Fibroblast of peridontal ligament (primary cell): ENCODE measurements around the gene TM9SF1.

Experiments used
- DNase-seq: peaks from one replicate; pipeline ENCODE4 v3.0.0-alpha.2; 2010; ENCODE audit errors: extremely low read depth

Gene TM9SF1

DNA sequence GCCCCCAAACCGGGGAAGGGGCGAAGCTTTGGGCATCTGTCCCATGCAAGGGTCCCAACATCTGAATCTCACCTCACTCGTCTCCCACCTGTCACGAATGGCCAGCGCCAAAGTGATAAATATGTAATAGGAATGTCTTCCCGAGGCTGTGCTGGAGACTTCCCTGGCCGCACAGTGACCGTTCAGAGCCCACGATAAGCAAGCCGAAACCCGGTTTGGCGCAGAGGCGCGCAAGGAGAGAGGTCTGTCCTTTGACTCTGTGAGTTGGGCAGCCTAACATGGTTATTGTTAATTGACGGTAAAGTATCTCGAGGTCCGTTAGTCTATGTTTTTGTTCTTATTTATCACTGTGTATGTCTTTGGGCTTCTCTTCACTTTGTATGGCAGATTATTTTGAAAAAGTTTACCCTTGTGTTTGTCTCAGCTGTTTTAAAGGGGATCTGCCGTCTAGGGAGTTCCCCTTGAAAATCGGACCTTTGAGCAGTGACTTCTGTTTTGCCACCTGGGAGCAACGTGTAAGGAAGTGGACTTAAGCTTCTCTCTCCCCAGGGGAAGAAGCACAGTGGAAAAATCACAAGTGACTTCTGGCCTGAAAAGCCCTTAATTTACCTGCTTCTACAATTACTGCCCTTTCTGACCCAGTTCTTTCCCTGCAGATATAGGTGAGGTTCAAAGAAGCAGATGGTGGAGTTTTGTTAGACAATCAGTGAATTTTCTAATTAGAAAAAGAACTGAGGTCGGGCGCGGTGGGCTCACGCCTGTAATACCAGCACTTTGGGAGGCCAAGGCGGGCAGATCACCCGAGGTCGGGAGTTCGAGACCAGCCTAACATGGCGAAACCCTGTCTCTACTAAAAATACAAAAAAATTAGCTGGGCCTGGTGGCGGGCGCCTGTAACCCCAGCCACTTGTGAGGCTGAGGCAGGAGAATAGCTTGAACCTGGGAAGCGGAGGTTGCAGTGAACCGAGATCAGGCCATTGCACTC, 1.1 kb upstream of the TM9SF1 start:
- DNase-seq = peak; percentile 33

- DNase-seq = no peak
Observed at GRCh38 chr14:24194873-24195185, 412 bp downstream of the TM9SF1 start.

DNA sequence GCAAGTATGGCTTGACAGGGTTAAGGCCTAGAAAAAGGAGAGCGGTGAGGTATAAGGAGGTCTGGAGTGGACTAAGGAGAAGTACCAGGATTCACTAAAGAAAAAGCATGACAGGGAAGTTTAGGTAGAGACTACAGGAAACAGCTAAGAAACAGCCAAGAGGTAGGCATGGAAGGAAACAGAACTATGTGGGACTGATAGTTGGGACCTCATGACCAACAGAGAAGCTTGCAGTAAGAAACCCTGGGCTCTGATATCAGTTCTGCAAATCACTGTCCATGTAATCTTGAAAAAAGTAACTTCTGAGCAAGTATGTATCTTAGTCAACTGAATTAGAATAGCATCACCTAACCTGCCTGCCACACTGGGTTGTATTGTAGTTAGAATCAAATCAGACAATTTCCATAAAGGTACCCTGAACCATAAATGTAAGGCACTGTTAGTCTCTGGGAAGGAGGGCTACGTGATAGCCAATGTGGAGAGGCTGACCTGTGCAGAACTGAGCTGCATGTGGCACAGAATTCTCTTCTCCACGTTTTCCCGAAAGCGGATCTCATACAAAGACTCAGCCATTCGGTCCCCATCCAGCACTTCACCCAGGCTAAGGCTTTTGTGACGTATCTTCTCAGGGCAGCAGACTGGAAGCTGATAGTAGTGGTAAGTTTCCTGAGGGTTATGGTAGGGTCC, 912 bp downstream of the TM9SF1 start:
- no peak for DNase-seq

GRCh38 chr14:24192933-24193332, 2.3 kb downstream of the TM9SF1 start:
- DNase-seq = no peak

DNA sequence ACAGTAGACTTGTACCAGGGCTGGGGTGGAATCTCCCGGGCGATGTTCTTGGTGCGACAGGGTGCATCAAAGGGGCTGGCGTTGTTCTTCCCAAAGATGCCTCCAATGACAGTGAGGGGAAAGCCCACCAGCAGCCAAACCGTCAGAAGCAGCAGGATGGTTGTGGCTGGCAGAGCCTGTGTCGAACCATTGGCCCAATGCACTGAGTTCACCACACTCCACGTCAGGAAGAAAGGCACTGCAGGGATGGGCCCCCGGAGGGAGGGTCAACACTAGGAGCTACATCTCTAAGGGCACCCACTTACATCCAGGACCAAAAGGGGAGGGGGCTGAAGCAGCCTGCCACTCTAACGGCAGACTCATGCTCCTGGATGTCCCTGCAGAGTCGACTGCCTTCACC, 4.8 kb downstream of the TM9SF1 start:
- DNase-seq = no peak

GRCh38 chr14:24189460-24189859, 5.8 kb downstream of the TM9SF1 start:
- DNase-seq = no peak

GRCh38 chr14:24189059-24189375, 6.2 kb downstream of the TM9SF1 start:
- no peak for DNase-seq

GRCh38 chr14:24188251-24189058, 6.8 kb downstream of the TM9SF1 start, which contains the start of gene IPO4:
Gene IPO4 (minus strand): TSS chr14:24188816. CDS start chr14:24188787, 29 bp downstream.
- DNase-seq = peak; percentile 97

- DNase-seq = no peak
Observed at GRCh38 chr14:24187539-24187915, 7.7 kb downstream of the TM9SF1 start.

DNA sequence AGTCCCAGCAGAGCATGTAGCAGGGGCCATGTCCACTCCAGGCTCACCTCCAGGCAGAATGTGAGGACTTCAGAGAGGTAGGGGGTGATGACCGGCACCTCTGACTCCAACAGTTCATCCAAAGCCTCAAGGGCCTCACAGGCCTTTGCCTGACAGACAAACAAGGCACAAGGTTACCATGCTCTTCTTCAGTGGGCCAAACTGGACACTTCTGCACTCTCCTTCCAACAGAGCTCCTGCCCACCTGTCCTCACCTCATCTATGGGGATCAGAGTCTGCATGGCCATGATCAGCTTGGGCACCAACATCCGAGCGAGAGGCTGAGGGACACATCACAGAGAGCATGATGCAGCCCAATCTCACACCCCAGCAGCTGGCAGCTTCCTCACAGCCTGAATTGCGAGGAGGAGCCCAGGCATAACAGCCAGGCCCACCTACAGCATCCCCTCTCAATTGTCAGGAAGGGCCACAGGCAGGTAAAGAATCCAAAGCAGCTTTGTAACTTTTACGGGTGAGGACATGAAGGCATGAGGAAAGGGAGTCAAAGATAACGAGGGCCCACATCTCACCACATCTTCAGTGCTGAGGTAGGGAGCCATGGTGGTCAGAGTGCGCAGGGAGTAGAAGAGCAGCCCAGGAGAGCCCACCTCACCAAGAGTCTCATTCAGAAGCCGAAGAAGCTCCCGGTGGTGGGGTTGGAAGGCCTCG, 8.3 kb downstream of the TM9SF1 start:
- no peak for DNase-seq

DNA sequence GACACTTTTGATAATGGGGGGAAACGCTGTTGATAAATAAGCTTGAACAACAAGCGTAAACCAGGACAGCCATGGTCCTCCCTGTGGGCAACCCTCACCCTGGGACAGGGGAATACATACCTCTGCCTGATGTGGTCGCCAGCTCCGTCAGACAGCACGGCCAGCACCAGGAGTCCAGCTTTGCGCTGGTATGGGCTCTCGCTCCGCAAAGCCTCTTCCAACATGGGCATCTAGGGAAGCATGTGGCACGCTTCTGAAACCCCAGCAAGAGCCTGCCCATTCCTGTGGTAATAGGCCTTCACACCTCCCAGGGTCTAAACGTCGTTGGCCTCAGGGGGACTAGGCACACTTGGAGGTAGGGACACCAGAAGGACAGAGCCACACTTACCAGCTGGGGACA, 9.5 kb downstream of the TM9SF1 start:
- no peak for DNase-seq

GRCh38 chr14:24185026-24185425, 10.2 kb downstream of the TM9SF1 start:
- no peak for DNase-seq

GRCh38 chr14:24184104-24184970, 10.9 kb downstream of the TM9SF1 start:
- DNase-seq = no peak

GRCh38 chr14:24183014-24183481, 12.2 kb downstream of the TM9SF1 start:
- no peak for DNase-seq

- DNase-seq = no peak
Observed at GRCh38 chr14:24182110-24182882, 12.9 kb downstream of the TM9SF1 start.

- DNase-seq = no peak
Observed at GRCh38 chr14:24181371-24182077, 13.7 kb downstream of the TM9SF1 start.

DNA sequence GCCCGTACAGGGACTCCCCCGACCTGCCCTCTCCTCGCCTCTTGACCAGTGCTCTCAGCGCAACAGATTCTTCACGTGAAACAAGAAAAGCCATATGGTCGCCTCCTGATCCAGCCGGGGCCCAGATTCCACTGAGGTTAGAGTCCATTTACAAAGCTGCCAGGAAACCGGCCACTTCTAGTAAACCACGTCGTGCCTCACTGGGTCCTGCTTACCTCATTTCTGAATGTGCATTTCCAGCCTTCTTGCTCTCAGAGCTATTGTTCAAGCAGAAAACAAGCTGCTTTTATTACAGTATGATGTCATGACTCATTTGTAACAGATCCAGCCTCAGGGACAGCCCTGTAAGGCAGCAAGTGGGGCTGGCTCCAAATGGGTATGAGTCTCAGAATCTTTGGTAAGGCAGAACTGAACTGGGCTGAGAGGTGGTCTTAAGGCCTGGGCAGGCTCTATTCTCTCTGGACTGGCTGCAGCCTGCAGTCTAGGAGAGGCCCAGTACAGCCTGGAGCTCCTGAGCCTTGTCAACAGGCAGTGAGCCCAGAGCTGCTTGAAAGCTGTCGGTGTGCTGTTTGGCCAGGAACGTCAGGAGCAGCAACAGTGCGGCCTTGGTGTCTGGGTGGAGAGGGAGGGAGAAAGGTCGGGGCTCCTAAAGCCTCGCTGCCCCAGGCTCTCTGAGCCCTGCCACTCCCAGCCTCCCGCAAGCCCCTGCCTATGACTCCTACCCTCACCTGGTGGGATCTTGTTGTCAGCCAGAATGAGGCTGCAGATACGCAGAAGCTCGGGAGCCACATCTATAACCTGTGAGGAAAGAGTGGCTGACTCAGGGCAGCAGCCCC, 15.1 kb downstream of the TM9SF1 start:
- peak; percentile 91 for DNase-seq

DNA sequence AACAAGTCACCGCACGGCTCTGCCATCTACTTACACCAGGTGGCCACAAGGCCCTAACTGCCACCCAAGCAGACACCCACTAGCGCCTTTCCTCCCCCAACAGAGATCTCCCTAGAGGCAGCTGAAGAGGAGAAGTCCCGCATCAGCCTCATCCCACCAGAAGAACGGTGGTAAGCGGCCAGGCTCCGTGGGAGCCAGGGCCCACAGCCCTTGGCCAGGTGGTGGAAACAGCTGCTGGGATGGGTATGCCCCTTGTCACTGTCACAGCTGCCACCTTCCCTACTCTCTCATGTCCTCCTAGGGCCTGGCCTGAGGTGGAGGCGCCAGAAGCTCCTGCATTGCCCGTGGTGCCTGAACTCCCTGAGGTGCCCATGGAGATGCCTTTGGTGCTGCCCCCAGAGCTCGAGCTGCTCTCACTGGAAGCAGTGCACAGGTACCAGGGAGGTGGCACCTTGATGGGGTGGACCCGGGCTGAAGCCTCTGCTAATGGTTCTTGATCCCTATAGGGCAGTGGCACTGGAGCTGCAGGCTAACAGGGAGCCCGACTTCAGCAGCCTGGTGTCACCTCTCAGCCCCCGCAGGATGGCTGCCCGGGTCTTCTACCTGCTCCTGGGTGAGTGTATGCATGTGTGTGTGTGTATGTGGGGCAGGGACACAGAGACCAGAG, 15.8 kb downstream of the TM9SF1 start:
- DNase-seq = no peak
